ENCODE data around the gene ZNF543. TPM values are rescaled to one million over a fixed set of nuclear protein-coding genes. Genes with fewer than 3 reads are reported as not detected.
A peak's percentile ranks its signal among the peaks of the same experiment; 100 is the strongest.

The ZNF543 gene
- total and polyA plus RNA-seq, 2 donors (not counting 1 experiment from before 2014, with no cell fraction given), result 4.6 to 16.7 TPM

- peak overlapping the region in 2 of 5 experiments; percentile 58 to 80 for H3K4me3 ChIP-seq (ENCODE audit: control extremely low read depth in 1 of 5, extremely low read depth in 1 of 5, insufficient read depth in 1 of 5, low read depth in 2 of 5, low read length in 4 of 5)
- TF ChIP-seq, protein P1, sequence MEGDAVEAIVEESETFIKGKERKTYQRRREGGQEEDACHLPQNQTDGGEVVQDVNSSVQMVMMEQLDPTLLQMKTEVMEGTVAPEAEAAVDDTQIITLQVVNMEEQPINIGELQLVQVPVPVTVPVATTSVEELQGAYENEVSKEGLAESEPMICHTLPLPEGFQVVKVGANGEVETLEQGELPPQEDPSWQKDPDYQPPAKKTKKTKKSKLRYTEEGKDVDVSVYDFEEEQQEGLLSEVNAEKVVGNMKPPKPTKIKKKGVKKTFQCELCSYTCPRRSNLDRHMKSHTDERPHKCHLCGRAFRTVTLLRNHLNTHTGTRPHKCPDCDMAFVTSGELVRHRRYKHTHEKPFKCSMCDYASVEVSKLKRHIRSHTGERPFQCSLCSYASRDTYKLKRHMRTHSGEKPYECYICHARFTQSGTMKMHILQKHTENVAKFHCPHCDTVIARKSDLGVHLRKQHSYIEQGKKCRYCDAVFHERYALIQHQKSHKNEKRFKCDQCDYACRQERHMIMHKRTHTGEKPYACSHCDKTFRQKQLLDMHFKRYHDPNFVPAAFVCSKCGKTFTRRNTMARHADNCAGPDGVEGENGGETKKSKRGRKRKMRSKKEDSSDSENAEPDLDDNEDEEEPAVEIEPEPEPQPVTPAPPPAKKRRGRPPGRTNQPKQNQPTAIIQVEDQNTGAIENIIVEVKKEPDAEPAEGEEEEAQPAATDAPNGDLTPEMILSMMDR (IDR thresholded peaks at IDR 0.05), result no peak
- no peak for TF ChIP-seq EZH2 (IDR thresholded peaks at IDR 0.05; ENCODE audit: borderline replicate concordance, insufficient read depth, low read depth, low read length, poor library complexity, severe bottlenecking)
- Mint-ChIP-seq H3K4me1 (peaks cover 17% of the 10 kb centered on the region), H3K9me3 (ENCODE audit: insufficient read depth) (no peaks in the 10 kb centered on the region), H3K4me3 (peak overlapping the region; percentile 95), H3K27me3 (no peaks in the 10 kb centered on the region), H3K27ac (peak overlapping the region; percentile 97)
- no peaks in the 10 kb centered on the region for H4K20me1 ChIP-seq (ENCODE audit: control insufficient read depth, insufficient read depth, low read length, poor library complexity, severe bottlenecking)
- ChIA-PET POLR2A (no interaction called here), CTCF (no interaction called here)
- peak overlapping the region; percentile 93 for H2AFZ ChIP-seq (ENCODE audit: insufficient read depth, low read depth, low read length, poor library complexity, severe bottlenecking)
- H3K79me2 ChIP-seq (ENCODE audit: control insufficient read depth, insufficient read depth, low read length), result peaks cover 25% of the 10 kb centered on the region
- peak overlapping the region; percentile 80 for H3K9ac ChIP-seq (ENCODE audit: low read length)
- no peaks in the 10 kb centered on the region for H3K27me3 ChIP-seq (replicated peaks in 1 of 4; ENCODE audit: control extremely low read depth in 1 of 4, control insufficient read depth in 3 of 4, insufficient read depth in 4 of 4, low read length in 3 of 4)
- intact Hi-C loops (cut with micrococcal nuclease), result no loop called here
- ATAC-seq (ENCODE audit: low read depth), result no peak
- WGBS (ENCODE audit: insufficient coverage), result no CpG with 5 or more reads among the region's 2 CpGs
- H3K9me3 ChIP-seq (ENCODE audit: control extremely low read depth in 1 of 3, control insufficient read depth in 2 of 3, insufficient read depth in 1 of 3, low read length in 2 of 3), result peaks cover 1 to 21% (median 5%) of the 10 kb centered on the region in 3 donors
- no peak for DNase-seq
- peaks cover 4 to 13% of the 10 kb centered on the region in 2 experiments for H3K36me3 ChIP-seq (replicated peaks in 1 of 2; ENCODE audit: control extremely low read depth in 1 of 2, control insufficient read depth in 1 of 2, extremely low read depth in 1 of 2, insufficient read depth in 2 of 2, low read length in 1 of 2)
- H3K4me1 ChIP-seq (ENCODE audit: control insufficient read depth in 2 of 2, insufficient read depth in 2 of 2, low read length in 2 of 2), result peaks cover 10 to 15% of the 10 kb centered on the region in 2 donors
- peak overlapping the region; percentile 85 to 97 for H3K27ac ChIP-seq (ENCODE audit: low read length in 2 of 2)
- H3K4me2 ChIP-seq (replicated peaks; ENCODE audit: low read depth, low read length, poor library complexity, severe bottlenecking), result peak overlapping the region; percentile 95
Observed at GRCh38 chr19:57362419-57362818, 42.1 kb downstream of the ZNF543 start.

DNA sequence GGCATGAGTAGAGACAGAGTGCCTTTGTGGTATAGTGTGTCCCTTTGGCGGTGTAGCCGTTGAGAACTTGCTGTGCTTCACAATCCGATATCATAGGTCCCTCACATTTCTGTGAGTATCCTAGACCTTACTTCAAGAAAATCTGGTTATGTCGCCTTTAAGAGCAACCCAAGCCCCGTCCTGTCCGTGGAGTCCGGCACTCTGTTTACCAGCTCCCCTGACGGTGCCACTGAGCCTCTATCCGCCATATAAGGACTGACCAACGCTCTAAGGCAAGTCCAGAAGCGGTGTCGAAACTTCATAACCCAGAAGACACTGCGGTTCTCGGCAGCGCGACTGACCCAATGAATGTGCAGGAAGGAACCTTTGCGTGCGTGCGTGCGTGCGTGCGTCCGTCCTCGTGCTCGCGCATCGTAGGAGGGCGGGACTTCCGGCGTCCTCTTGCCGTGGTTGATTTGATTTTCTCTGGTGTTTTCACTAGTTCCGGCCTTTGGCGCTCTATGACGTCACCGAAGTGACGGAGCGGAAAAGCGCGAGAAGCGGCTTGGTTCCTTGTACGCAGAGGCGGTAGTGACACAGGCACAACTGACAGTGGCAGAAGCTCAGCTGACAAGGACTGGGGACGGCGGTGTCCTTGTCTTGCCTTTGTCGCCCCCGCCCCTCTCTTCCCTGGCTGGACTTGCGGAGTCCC, 42.9 kb downstream of the ZNF543 start, which contains the start of the genes TRAPPC2B and ZNF547:
TRAPPC2B (plus strand) TSS at position 555 of the 691 bp plus-strand sequence. CDS start 1,283 bp downstream, outside the sequence.
ZNF547 (plus strand) TSS at position 555 of the 691 bp plus-strand sequence. CDS start 5,005 bp downstream, outside the sequence.
- 3% methylated on average over 45 of the region's 47 CpGs for WGBS (ENCODE audit: insufficient coverage)
- H3K4me3 Mint-ChIP-seq, result peak within 1 kb of the TSS; percentile 95
- Histone ChIP-seq H3K79me2 (ENCODE audit: control insufficient read depth, insufficient read depth, low read length) (peaks cover 26% of the 10 kb centered on the region), H3K4me1 (ENCODE audit: control insufficient read depth in 2 of 2, insufficient read depth in 2 of 2, low read length in 2 of 2) (peaks cover 10 to 15% of the 10 kb centered on the region in 2 donors), H3K27me3 (replicated peaks in 1 of 4; ENCODE audit: control extremely low read depth in 1 of 4, control insufficient read depth in 3 of 4, insufficient read depth in 4 of 4, low read length in 3 of 4) (no peaks in the 10 kb centered on the region), H3K9ac (ENCODE audit: low read length) (peak within 1 kb of the TSS; percentile 80), H3K9me3 (ENCODE audit: control extremely low read depth in 1 of 3, control insufficient read depth in 2 of 3, insufficient read depth in 1 of 3, low read length in 2 of 3) (peaks cover 0 to 17% (median 0%) of the 10 kb centered on the region in 3 donors), H3K4me2 (replicated peaks; ENCODE audit: low read depth, low read length, poor library complexity, severe bottlenecking) (peak within 1 kb of the TSS; percentile 95), H3K36me3 (replicated peaks in 1 of 2; ENCODE audit: control extremely low read depth in 1 of 2, control insufficient read depth in 1 of 2, extremely low read depth in 1 of 2, insufficient read depth in 2 of 2, low read length in 1 of 2) (peaks cover 0 to 12% of the 10 kb centered on the region in 2 experiments), H2AFZ (ENCODE audit: insufficient read depth, low read depth, low read length, poor library complexity, severe bottlenecking) (peak within 1 kb of the TSS; percentile 93), H3K4me3 (ENCODE audit: control extremely low read depth in 1 of 5, extremely low read depth in 1 of 5, insufficient read depth in 1 of 5, low read depth in 2 of 5, low read length in 4 of 5) (peak within 1 kb of the TSS; percentile 56 to 80 (median 71)), H4K20me1 (ENCODE audit: control insufficient read depth, insufficient read depth, low read length, poor library complexity, severe bottlenecking) (no peaks in the 10 kb centered on the region), H3K27ac (ENCODE audit: low read length in 2 of 2) (peak within 1 kb of the TSS; percentile 85 to 97)
- TF ChIP-seq, protein P1 (IDR thresholded peaks at IDR 0.05), result no peak
- TF ChIP-seq EZH2 (IDR thresholded peaks at IDR 0.05; ENCODE audit: borderline replicate concordance, insufficient read depth, low read depth, low read length, poor library complexity, severe bottlenecking), result no peak
- intact Hi-C loops (cut with micrococcal nuclease), result loop anchor here (1.0 kb wide), 11 partner anchors 12 to 584 kb away; partner anchors contain the start of genes ZNF17, ZNF256, ZNF304 and ZNF416
- ATAC-seq (ENCODE audit: low read depth), result peak; percentile 94
- ChIA-PET CTCF (no interaction called here), POLR2A (interaction anchor here (0.9 to 1.0 kb wide), 2 partner anchors 12 to 640 kb away, joined by 3 to 5 read pairs; partner anchors contain the start of genes ZNF304 and ZNF606)
- H3K9me3 Mint-ChIP-seq (ENCODE audit: insufficient read depth), result no peaks in the 10 kb centered on the region
- no peaks in the 10 kb centered on the region for H3K27me3 Mint-ChIP-seq
- H3K4me1 Mint-ChIP-seq, result peaks cover 17% of the 10 kb centered on the region
- H3K27ac Mint-ChIP-seq, result peak within 1 kb of the TSS; percentile 97
- peak; percentile 100 for DNase-seq

Data from B cell (primary cell).